K562 (cell line): Measurements from ENCODE around the gene DHRS3. TPM values are rescaled to one million over a fixed set of nuclear protein-coding genes. Genes with fewer than 3 reads are reported as not detected.

Source experiments
- ATF7 ChIP-seq: fragments of 450-650 bp; IDR thresholded peaks from 2 replicates; pipeline ENCODE4 v1.7.1; 2014; ENCODE audit warnings: mild to moderate bottlenecking, moderate library complexity
- BHLHE40 ChIP-seq: IDR thresholded peaks from 2 replicates; pipeline ENCODE4 v1.6.1; 2011; ENCODE audit warnings: low read length, improper control_type of control experiment
- FOXA3 ChIP-seq, 2 experiments: fragments of 450-650 bp in 1 of 2; sonication (generic) in 1 of 2; formaldehyde crosslinking; IDR thresholded peaks in 1 of 2; conservative IDR thresholded peaks in 1 of 2; 2 replicates each; pipeline versions ENCODE4 v1.4.0 to v1.8.0; 2020 to 2022; ENCODE audit warnings: mild to moderate bottlenecking in 2 of 2, missing genetic modification reagents in 1 of 2
- HSF4 ChIP-seq: fragments of 250-450 bp; sonication (Bioruptor Pico); IDR thresholded peaks from 2 replicates; pipeline ENCODE4 v2.1.2; 2022; ENCODE audit warnings: mild to moderate bottlenecking, moderate library complexity, borderline replicate concordance
- MTA1 ChIP-seq: fragments of 450-650 bp; IDR thresholded peaks from 2 replicates; pipeline ENCODE4 v1.6.1; 2017; ENCODE audit warnings: borderline replicate concordance
- MTA3 ChIP-seq: fragments of 450-650 bp; formaldehyde crosslinking; IDR thresholded peaks from 2 replicates; pipeline ENCODE4 v1.6.1; 2017; ENCODE audit warnings: mild to moderate bottlenecking, borderline replicate concordance
- NCOA1 ChIP-seq: fragments of 450-650 bp; IDR thresholded peaks from 2 replicates; pipeline ENCODE4 v1.6.1; 2016; ENCODE audit warnings: low read depth
- NRF1 ChIP-seq, 2 experiments: fragments of 450-650 bp; IDR thresholded peaks in 1 of 2; conservative IDR thresholded peaks in 1 of 2; 2 replicates each; pipeline ENCODE4 v1.6.1; 2014; ENCODE audit warnings: mild to moderate bottlenecking in 2 of 2
- POLR2AphosphoS5 ChIP-seq: IDR thresholded peaks from 2 replicates; pipeline ENCODE4 v1.6.1; 2011; ENCODE audit warnings: mild to moderate bottlenecking, low read depth, low read length, moderate library complexity; ENCODE audit not compliant: control insufficient read depth, insufficient read depth
- RBM22 ChIP-seq: fragments of 200-400 bp; formaldehyde crosslinking; IDR thresholded peaks from 2 replicates; pipeline ENCODE4 v1.6.1; 2018; ENCODE audit warnings: low read length, low read depth; ENCODE audit not compliant: poor library complexity, severe bottlenecking
- SMAD3 ChIP-seq: fragments of 450-650 bp; formaldehyde crosslinking; conservative IDR thresholded peaks from 2 replicates; pipeline ENCODE4 v1.4.0; 2020; ENCODE audit warnings: mild to moderate bottlenecking
- SMARCE1 ChIP-seq: fragments of 450-650 bp; IDR thresholded peaks from 2 replicates; pipeline ENCODE4 v1.7.1; 2016; ENCODE audit warnings: mild to moderate bottlenecking
- SOX6 ChIP-seq: fragments of 450-650 bp; IDR thresholded peaks from 2 replicates; pipeline ENCODE4 v1.6.1; 2014; ENCODE audit warnings: mild to moderate bottlenecking
- ZKSCAN3 ChIP-seq: fragments of 250-450 bp; sonication (Bioruptor Pico); IDR thresholded peaks from 2 replicates; pipeline ENCODE4 v1.4.0; 2020
- ZNF197 ChIP-seq: fragments of 200-800 bp; sonication (Bioruptor generic); IDR thresholded peaks from 2 replicates; pipeline ENCODE4 v1.6.1; 2016; ENCODE audit warnings: low read depth, missing genetic modification characterization, missing compliant biosample characterization
- ZNF561 ChIP-seq: fragments of 450-650 bp; formaldehyde crosslinking; conservative IDR thresholded peaks from 2 replicates; pipeline ENCODE4 v1.4.0; 2020; ENCODE audit warnings: mild to moderate bottlenecking, moderate library complexity
- ZNF75A ChIP-seq: fragments of 450-650 bp; formaldehyde crosslinking; IDR thresholded peaks from 2 replicates; pipeline ENCODE4 v1.4.0; 2020; ENCODE audit warnings: mild to moderate bottlenecking
- ZNF766 ChIP-seq: fragments of 200-800 bp; sonication (Bioruptor generic); conservative IDR thresholded peaks from 2 replicates; pipeline ENCODE4 v1.6.1; 2016; ENCODE audit warnings: missing genetic modification characterization, missing compliant biosample characterization
- polyA plus RNA-seq, 8 experiments: library from polyadenylated mRNA; depleted of rRNA in 4 of 8; stranded (reverse) in 5 of 8; unstranded in 3 of 8; fragments of >200 nt; fragmentation: Nextera tagmentation in 2 of 8; fragmentation: Illumina TruSeq in 1 of 8; extraction: Ambion mirVana in 2 of 8; extraction: Trizol in 1 of 8; gene quantifications; 2 replicates each; pipeline versions ENCODE4 v1.2.1 to v1.2.3, GENCODE V29; 2011 to 2014; ENCODE audit warnings: inconsistent platforms in 1 of 8, missing spikeins in 1 of 8
- total RNA-seq, 7 experiments: library from RNA; depleted of rRNA in 6 of 7; stranded (reverse); fragments of >200 nt in 6 of 7; fragmentation: Illumina TruSeq in 2 of 7; extraction: Trizol in 2 of 7; gene quantifications; 2 replicates each; pipeline versions ENCODE4 v1.2.1 to v1.2.3, GENCODE V29; 2011 to 2021; ENCODE audit warnings: low replicate concordance in 1 of 7
- TF ChIP-seq, protein P1 (sequence below), 2 experiments: fragments of 450-650 bp; IDR thresholded peaks; 2 replicates each; pipeline ENCODE4 v1.6.1; 2016
- TF ChIP-seq, protein P2 (sequence below): sonication (generic); formaldehyde crosslinking; IDR thresholded peaks from 2 replicates; pipeline ENCODE4 v1.9.0; 2022; ENCODE audit warnings: mild to moderate bottlenecking, missing genetic modification reagents
- TF ChIP-seq, protein P3 (sequence below), 2 experiments: fragments of 250-450 bp in 1 of 2; fragments of 450-650 bp in 1 of 2; sonication (Bioruptor Pico) in 1 of 2; IDR thresholded peaks; 2 replicates each; pipeline versions ENCODE4 v1.6.1 to v1.8.0; 2016 to 2021; ENCODE audit warnings: mild to moderate bottlenecking in 2 of 2, moderate library complexity in 2 of 2, missing compliant biosample characterization in 1 of 2, missing genetic modification characterization in 1 of 2

The DHRS3 gene
- total and polyA plus RNA-seq, 9 of the 15 experiments (the other 6 are each of a cell fraction or from before 2014, with no cell fraction given), result 21.0 to 116 (median 58.7) TPM

DNA sequence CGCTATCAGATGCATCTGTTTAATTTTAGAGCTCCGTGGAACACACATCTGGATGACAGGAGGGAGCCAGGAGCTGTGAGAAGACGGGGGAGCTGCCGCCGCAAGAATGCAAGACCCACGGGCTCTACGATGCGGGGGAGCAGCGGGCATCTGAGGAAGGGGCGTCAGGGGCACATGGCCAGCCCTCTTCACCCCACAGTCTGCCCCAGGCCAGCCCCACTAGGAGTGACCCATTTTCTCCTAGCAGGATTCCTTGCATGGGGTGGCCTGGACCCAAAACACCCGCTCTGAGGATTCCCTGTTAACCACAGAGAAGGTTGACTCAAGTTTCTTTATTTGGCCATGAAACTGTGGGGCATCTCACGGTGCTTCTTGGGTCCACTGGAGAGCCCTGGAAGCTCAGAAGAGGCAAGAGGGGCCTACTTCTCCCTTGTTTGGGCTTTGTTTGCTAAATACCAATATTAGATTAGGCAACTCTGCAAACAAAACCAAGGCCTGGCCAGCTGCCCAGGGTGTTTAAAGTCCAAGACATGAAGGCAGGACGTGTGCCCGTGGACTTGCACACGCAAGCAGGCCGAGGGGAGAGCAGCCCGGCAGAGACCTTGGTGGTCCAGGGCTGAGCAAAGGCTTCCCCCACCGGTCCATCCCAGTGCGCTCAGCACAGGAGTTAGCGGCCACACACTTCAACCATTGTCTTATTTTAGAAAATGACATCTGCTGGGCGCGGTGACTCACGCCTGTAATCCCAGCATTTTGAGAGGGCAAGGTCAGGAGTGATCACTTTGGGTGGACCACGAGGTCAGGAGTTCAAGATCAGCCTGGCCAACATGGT, 89.8 kb downstream of the DHRS3 start (continued):
- TF ChIP-seq SMAD3 (CRISPR knock-in tag) (no peak), ZNF197 (peak; percentile 93), SOX6 (peak; percentile 86), SMARCE1 (peak; percentile 89), NRF1 (conservative IDR thresholded peaks at IDR 0.05 in 1 of 2, IDR thresholded peaks at IDR 0.05 in 1 of 2) (peak in 1 of 2 experiments; percentile 24; a peak in 1 of 4 replicates), POLR2AphosphoS5 (peak; percentile 46; the same call in 1 of the 2 replicates), ZNF75A (CRISPR knock-in tag) (no peak), RBM22 (no peak), NCOA1 (peak; percentile 64; the same call in 1 of the 2 replicates), HSF4 (CRISPR knock-in tag) (peak; percentile 55; the same call in 1 of the 2 replicates), ZNF561 (CRISPR knock-in tag) (no peak), MTA3 (peak; percentile 75; the same call in 1 of the 2 replicates), FOXA3 (CRISPR knock-in tag; conservative IDR thresholded peaks at IDR 0.05 in 1 of 2, IDR thresholded peaks at IDR 0.05 in 1 of 2) (peak in 1 of 2 experiments; percentile 63; a peak in 3 of 4 replicates), ZNF766 (CRISPR knock-in tag) (0 out of 2 replicates have a peak, but pooled peaks have one; percentile 25), ATF7 (peak; percentile 85), MTA1 (0 out of 2 replicates have a peak, but pooled peaks have one; percentile 47), ZKSCAN3 (no peak), BHLHE40 (peak; percentile 51; the same call in 1 of the 2 replicates)
- TF ChIP-seq, protein P1, sequence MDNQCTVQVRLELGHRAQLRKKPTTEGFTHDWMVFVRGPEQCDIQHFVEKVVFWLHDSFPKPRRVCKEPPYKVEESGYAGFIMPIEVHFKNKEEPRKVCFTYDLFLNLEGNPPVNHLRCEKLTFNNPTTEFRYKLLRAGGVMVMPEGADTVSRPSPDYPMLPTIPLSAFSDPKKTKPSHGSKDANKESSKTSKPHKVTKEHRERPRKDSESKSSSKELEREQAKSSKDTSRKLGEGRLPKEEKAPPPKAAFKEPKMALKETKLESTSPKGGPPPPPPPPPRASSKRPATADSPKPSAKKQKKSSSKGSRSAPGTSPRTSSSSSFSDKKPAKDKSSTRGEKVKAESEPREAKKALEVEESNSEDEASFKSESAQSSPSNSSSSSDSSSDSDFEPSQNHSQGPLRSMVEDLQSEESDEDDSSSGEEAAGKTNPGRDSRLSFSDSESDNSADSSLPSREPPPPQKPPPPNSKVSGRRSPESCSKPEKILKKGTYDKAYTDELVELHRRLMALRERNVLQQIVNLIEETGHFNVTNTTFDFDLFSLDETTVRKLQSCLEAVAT (IDR thresholded peaks at IDR 0.05), result peak in 1 of 2 experiments; percentile 13; a peak in 1 of 4 replicates
- TF ChIP-seq, protein P2, sequence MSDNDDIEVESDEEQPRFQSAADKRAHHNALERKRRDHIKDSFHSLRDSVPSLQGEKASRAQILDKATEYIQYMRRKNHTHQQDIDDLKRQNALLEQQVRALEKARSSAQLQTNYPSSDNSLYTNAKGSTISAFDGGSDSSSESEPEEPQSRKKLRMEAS (CRISPR knock-in tag), result peak; percentile 78
- TF ChIP-seq, protein P3, sequence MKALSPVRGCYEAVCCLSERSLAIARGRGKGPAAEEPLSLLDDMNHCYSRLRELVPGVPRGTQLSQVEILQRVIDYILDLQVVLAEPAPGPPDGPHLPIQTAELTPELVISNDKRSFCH (CRISPR knock-in tag; IDR thresholded peaks at IDR 0.05), result no peak
- TF ChIP-seq, protein P3 (tag; IDR thresholded peaks at IDR 0.05), result peak; percentile 73
